GM12872 (cell line): Measurements from ENCODE around the gene TAS2R16.

Experiments
- TF ChIP-seq, protein P1 (sequence below): IDR thresholded peaks from 3 replicates; pipeline ENCODE4 v1.5.1; 2011; ENCODE audit warnings: low read depth, mild to moderate bottlenecking, low read length, moderate library complexity; ENCODE audit not compliant: insufficient read depth

The TAS2R16 gene, protein sequence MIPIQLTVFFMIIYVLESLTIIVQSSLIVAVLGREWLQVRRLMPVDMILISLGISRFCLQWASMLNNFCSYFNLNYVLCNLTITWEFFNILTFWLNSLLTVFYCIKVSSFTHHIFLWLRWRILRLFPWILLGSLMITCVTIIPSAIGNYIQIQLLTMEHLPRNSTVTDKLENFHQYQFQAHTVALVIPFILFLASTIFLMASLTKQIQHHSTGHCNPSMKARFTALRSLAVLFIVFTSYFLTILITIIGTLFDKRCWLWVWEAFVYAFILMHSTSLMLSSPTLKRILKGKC

DNA sequence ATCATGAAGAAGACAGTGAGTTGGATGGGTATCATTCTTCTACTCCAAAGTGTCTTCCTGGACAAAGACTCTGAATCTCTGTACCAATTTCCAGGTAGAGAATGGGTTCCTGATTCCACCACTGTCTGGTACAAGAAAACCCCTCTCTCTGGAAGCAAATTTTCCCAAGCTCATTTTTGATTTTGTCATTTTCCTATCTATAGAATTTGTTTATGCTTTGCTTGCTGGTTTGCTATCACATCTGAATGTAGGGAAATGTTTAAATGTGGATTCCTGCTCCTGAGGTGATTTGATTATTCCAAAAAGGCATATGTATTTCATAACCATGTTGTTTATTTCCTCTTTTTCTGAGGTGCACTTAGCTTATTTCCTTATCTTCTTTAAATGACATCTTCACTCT lies at the start of gene TAS2R16:
Gene TAS2R16 (minus strand): TSS at position 101 of the 400 bp plus-strand sequence. CDS start 66 bp downstream, at position 35.
- TF ChIP-seq, protein P1, sequence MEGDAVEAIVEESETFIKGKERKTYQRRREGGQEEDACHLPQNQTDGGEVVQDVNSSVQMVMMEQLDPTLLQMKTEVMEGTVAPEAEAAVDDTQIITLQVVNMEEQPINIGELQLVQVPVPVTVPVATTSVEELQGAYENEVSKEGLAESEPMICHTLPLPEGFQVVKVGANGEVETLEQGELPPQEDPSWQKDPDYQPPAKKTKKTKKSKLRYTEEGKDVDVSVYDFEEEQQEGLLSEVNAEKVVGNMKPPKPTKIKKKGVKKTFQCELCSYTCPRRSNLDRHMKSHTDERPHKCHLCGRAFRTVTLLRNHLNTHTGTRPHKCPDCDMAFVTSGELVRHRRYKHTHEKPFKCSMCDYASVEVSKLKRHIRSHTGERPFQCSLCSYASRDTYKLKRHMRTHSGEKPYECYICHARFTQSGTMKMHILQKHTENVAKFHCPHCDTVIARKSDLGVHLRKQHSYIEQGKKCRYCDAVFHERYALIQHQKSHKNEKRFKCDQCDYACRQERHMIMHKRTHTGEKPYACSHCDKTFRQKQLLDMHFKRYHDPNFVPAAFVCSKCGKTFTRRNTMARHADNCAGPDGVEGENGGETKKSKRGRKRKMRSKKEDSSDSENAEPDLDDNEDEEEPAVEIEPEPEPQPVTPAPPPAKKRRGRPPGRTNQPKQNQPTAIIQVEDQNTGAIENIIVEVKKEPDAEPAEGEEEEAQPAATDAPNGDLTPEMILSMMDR: no peak

DNA sequence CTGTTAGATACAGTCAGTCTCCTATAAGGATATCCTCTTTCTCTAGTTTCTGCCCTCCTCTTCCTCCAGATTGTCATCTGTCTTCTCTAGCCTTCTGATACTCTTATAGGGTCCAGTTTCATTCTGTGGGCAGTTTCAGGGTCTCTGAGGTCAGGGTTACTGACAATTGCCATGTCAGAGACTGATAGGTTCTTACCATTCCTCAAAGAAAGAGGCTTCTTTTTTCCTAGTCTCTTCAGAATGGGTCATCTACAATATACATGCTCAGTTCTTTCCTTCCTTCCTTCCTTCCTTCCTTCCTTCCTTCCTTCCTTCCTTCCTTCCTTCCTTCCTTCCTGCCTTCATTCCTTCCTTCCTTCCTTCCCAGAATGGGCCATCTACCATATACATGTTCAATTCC lies 48.1 kb upstream of the TAS2R16 start:
- TF ChIP-seq, protein P1: no peak

DNA sequence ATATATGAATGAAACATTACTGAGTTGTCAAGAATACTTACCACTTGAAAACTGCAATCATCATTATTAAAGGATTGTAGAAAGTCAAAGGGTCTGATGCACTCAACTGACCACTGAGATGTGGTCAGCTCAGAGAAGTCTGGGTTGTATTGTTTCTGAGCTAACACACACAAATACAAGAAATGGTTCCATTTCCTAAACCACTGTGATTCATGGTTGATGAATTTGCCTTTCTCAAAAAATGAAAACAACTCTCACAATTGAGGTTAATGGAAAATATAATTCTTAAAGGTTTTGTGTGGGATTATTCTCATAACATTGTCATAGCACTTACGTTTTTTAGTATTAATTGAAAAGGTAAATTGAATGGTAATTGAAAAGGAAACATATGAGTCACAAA lies 45.6 kb upstream of the TAS2R16 start:
- TF ChIP-seq, protein P1: no peak

DNA sequence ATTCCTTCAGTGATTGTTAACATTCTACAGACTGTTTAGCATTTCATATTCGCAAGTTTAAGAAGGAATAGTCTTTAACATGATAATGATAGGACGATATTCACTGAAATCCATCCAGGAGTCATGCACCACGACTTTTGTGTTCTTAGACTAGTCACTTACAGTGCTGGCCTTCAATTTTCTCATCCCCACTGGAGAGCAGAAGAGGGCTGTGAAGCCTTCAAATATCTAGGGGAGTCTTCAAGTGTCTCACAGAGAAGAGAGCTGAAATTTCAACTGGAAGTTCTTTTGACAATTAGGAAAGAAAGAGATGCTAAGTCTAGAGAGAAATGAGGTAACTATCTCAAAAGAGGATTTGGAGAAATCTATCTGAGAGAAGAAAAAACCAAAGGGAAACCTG lies 43.8 kb upstream of the TAS2R16 start:
- TF ChIP-seq, protein P1: no peak

DNA sequence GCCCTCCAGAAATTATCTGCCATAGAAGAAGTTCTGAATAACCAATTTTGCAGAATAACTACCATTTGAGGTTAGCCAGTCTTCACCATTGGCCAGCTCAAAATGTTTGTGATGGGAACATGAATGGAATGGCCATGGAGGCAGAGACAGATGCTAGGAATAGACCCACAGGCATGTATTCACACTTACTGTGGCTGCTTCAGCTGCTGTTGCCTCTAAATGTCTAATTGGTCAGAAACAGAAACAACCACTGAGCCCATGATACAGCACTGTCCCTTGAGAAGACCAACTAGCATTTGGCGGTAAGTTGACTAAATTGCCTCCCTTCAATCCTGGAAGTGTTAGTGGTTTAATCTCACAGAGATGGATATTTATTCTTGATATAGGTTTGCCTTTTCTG lies 38.6 kb upstream of the TAS2R16 start:
- TF ChIP-seq, protein P1: no peak

DNA sequence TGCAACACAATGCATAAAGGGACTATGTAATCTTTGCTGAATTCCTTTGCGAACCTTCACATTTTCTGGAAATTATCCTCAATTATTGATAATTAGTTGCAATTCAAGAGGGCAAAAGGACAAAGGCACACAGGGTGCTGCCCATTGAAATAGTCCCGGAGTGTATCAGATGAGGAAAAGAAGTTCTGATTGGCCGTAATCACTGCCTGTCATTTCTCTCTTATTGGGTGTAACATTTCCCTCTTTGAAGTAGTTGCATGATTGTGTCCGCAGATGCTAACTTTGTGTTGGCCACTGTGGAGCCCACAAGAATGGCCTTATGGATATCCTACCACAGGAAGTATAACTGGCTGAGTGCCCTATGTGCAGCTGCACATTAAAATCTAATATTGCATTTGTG lies 35.1 kb upstream of the TAS2R16 start:
- TF ChIP-seq, protein P1: no peak

DNA sequence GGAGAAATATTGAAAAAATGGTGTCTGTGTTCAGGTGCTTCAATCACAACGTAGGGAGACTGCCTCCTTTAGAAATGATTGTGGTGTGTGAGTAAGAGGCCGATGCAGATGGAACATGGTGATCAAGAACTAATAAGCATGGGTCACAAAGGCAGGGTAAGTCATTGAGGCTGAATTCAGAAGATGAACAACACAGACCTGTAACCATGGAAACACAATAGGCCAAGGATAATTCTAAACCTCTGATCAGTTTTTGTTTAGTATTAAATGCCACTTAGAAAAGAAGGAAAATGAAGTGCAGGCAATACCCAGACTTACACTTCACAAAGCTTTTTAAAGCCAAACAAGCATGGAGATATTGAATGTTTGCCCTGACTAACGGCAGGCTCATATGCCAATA lies 32.8 kb upstream of the TAS2R16 start:
- TF ChIP-seq, protein P1: no peak
